ENCODE results near the gene HLCS.
A peak's percentile ranks its signal among the peaks of the same experiment; 100 is the strongest.

Gene HLCS

DNA sequence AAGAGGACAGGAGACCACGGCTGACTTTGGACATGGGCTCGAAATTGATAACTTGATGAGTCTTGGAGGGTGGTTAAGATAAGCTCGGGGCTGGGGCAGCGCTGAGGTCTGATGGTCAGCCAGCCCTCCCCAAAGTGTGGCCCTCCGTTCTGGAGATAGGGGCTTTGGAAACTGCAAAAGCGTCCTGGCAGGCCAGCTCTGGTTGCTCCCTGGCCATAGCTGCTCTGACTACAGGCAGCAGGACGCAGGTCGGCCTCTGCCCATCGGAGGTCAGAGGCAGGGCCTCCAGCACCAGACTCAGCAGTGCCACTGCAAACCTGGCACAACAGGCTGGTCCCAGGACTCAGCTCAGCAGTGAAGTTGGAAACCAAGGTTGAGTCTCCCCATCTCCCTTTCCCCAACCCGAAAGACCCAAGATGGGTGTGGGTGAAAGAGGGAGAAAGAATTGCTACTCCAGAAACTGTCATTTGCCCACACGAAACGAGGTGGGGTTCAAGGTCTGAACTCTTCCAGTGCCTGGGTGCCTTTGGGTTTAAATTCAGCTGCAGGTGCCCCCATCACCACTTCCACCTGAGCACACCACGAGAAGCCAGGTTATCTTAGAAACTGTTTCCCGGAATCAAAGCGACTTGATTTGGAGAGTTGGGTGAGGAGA is 262.7 kb downstream of the HLCS start:
- DNase-seq (ENCODE audit: low spot score) = peak; percentile 9

DNA sequence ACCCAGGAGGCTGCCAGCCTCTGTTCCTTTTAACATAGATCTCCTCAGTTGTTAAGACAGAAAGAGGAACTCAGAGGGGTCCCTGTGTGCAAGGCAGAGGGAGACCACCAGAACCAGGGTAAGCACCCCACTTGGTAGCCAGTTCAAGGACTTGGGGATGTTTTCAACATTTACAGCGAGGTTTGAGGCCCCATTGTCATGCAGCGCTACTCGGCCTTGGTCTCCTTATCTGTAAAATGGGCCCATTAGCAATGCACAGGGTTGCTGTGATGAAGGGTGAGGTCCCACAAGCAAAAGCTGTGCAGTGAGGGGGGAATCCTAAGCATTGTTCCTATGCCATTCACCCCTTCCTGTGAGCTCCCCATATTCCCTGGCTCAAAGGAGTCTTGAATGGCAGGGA is 263.3 kb downstream of the HLCS start:
- peak; percentile 7 for DNase-seq (ENCODE audit: low spot score)

DNA sequence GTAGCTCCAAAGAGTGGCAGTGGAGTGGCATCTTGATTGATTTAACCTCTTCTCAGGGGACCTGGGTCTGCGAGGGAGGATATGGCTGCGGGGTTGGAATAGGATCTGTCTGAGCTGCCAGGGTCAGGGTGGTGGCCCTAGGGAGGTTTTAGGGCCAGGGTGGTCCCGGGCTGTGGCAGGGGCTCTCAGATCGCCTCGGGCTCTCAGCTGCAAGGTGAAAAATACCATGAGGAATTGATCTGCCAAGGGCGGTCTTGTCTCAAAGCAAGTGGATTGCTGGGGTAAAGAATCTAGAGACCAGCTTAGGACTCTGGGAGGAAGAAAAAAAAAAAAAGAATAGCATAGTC is 263.9 kb downstream of the HLCS start:
- DNase-seq (ENCODE audit: low spot score) = no peak

GRCh38 chr21:36701756-36702621 is 264.5 kb downstream of the HLCS start:
- DNase-seq (ENCODE audit: low spot score) = no peak

DNA sequence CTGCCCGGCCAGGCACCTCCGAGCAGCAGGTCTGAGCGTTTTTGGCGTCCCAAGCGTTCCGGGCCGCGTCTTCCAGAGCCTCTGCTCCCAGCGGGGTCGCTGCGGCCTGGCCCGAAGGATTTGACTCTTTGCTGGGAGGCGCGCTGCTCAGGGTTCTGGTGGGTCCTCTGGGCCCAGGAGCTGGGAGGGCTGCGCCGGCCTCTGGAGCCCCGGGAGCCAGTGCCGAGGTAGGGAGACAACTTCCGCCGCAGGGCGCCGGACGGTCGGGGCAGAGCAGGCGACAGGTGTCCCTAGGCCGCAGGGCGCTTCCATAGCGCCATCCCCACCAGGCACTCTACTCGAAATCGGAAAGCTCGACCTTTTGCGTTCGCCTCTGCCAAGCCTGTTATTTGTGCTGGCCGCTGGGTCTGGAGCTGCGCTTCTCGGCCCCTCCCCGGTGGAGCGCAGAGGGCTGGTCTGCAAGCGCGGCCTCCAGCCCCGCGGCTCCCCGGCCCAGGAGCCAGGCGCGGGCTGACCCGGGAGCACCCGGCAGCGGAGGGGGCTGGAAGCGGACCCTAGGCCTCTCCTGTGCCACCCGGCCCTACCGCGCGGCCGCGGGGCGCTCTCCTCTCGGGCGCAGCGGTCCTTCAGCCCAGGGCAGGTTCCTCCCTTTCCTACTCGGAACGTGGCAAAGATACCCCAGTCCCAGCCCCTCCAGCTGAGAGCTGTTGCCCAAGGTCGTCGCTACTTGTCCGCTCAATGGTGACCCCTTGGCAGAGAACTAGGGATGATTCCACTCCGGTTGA is 265.3 kb downstream of the HLCS start:
- DNase-seq (ENCODE audit: low spot score) = no peak

All from hepatic stellate cell (primary cell).